GM23338 (cell line): Measurements from ENCODE around the gene CBX6. TPM values are rescaled to one million over a fixed set of nuclear protein-coding genes. Genes with fewer than 3 reads are reported as not detected.

Experiments used
- ATAC-seq: fragments of 200-7000 bp; cut with Tn5 transposase; 3 replicates; pipeline ENCODE4 v1.9.1; 2020
- DNase-seq: peaks from one replicate; pipeline ENCODE4 v3.0.0-alpha.2; 2015; ENCODE audit warnings: low spot score
- H2AFZ ChIP-seq: fragments of 200-600 bp; sonication (generic); 2 replicates; pipeline ENCODE4 v1.8.0; 2016; ENCODE audit warnings: antibody characterized with exemption, mild to moderate bottlenecking, moderate library complexity
- H3F3A ChIP-seq: fragments of 200-600 bp; sonication (generic); replicated peaks from 2 replicates; pipeline ENCODE4 v1.8.0; 2017; ENCODE audit warnings: antibody characterized with exemption, mixed run types, low read depth
- H3K27ac ChIP-seq: fragments of 200-600 bp; sonication (generic); 2 replicates; pipeline ENCODE4 v1.6.1; 2016; ENCODE audit warnings: low read depth
- H3K27me3 ChIP-seq: fragments of 200-600 bp; sonication (generic); 2 replicates; pipeline ENCODE4 v1.8.0; 2016; ENCODE audit warnings: mild to moderate bottlenecking, mixed run types, moderate library complexity; ENCODE audit not compliant: insufficient read depth
- H3K36me3 ChIP-seq: fragments of 200-600 bp; sonication (generic); 2 replicates; pipeline ENCODE4 v1.8.0; 2016; ENCODE audit warnings: mild to moderate bottlenecking; ENCODE audit not compliant: insufficient read depth
- H3K4me1 ChIP-seq: fragments of 200-600 bp; sonication (generic); 2 replicates; pipeline ENCODE4 v1.8.0; 2016; ENCODE audit warnings: mild to moderate bottlenecking, moderate library complexity; ENCODE audit not compliant: insufficient read depth
- H3K4me2 ChIP-seq: fragments of 200-600 bp; sonication (generic); 2 replicates; pipeline ENCODE4 v1.7.1; 2017; ENCODE audit warnings: mixed run types
- H3K4me3 ChIP-seq: fragments of 200-600 bp; sonication (generic); 2 replicates; pipeline ENCODE4 v1.6.1; 2016; ENCODE audit warnings: mixed run types
- H3K79me2 ChIP-seq: fragments of 200-600 bp; sonication (generic); replicated peaks from 2 replicates; pipeline ENCODE4 v1.8.0; 2017; ENCODE audit warnings: mild to moderate bottlenecking; ENCODE audit not compliant: insufficient read depth
- H3K9me2 ChIP-seq: fragments of 200-600 bp; sonication (generic); 2 replicates; pipeline ENCODE4 v1.8.0; 2017; ENCODE audit not compliant: insufficient read depth
- H4K20me1 ChIP-seq: fragments of 200-600 bp; sonication (generic); replicated peaks from 2 replicates; pipeline ENCODE4 v1.8.0; 2017; ENCODE audit warnings: mild to moderate bottlenecking; ENCODE audit not compliant: insufficient read depth
- H3K27ac Mint-ChIP-seq: 2 replicates; pipeline ENCODE4 v1.8.0; 2020; ENCODE audit warnings: inconsistent platforms, mild to moderate bottlenecking, moderate library complexity, mixed read lengths
- H3K27me3 Mint-ChIP-seq: 3 replicates; pipeline ENCODE4 v1.8.0; 2022; ENCODE audit warnings: low read depth, mild to moderate bottlenecking, moderate library complexity, mixed read lengths, inconsistent platforms; ENCODE audit not compliant: insufficient read depth, poor library complexity
- H3K36me3 Mint-ChIP-seq: 3 replicates; pipeline ENCODE4 v1.8.0; 2021; ENCODE audit warnings: low read depth, mild to moderate bottlenecking, inconsistent platforms, moderate library complexity, mixed read lengths
- H3K4me1 Mint-ChIP-seq: 3 replicates; pipeline ENCODE4 v1.8.0; 2020; ENCODE audit warnings: mild to moderate bottlenecking, inconsistent platforms, mixed read lengths
- H3K4me3 Mint-ChIP-seq: 3 replicates; pipeline ENCODE4 v1.8.0; 2021; ENCODE audit warnings: moderate library complexity, mild to moderate bottlenecking, inconsistent platforms, mixed read lengths
- H3K9me3 Mint-ChIP-seq: 3 replicates; pipeline ENCODE4 v1.8.0; 2020; ENCODE audit warnings: moderate library complexity, mild to moderate bottlenecking, inconsistent platforms, mixed read lengths
- CREB1 ChIP-seq: fragments of 250-450 bp; sonication (Bioruptor Pico); IDR thresholded peaks from 2 replicates; pipeline ENCODE4 v1.5.0; 2020; ENCODE audit warnings: low read depth, mild to moderate bottlenecking, moderate library complexity
- CTCF ChIP-seq, 2 experiments: fragments of 200-600 bp in 1 of 2; sonication (generic) in 1 of 2; conservative IDR thresholded peaks; 2 replicates each; pipeline versions ENCODE4 v1.5.1 to v1.6.1; 2016 to 2017; ENCODE audit warnings: antibody characterized with exemption in 2 of 2, low read depth in 2 of 2, mild to moderate bottlenecking in 2 of 2, moderate library complexity in 1 of 2
- ETS1 ChIP-seq: IDR thresholded peaks from 2 replicates; pipeline ENCODE4 v1.6.1; 2016; ENCODE audit warnings: antibody characterized with exemption
- EZH2 ChIP-seq: fragments of 200-600 bp; sonication (generic); IDR thresholded peaks from one replicate; pipeline ENCODE4 v1.8.0; 2017; ENCODE audit warnings: antibody characterized with exemption, mild to moderate bottlenecking, low read depth; ENCODE audit not compliant: unreplicated experiment
- EZH2phosphoT487 ChIP-seq: fragments of 200-600 bp; sonication (generic); IDR thresholded peaks from one replicate; pipeline ENCODE4 v1.8.1; 2018; ENCODE audit warnings: antibody characterized with exemption; ENCODE audit not compliant: unreplicated experiment
- JUNB ChIP-seq: IDR thresholded peaks from one replicate; pipeline ENCODE4 v1.6.1; 2016; ENCODE audit warnings: antibody characterized with exemption; ENCODE audit not compliant: unreplicated experiment
- NANOG ChIP-seq: IDR thresholded peaks from 2 replicates; pipeline ENCODE4 v1.6.1; 2016; ENCODE audit warnings: antibody characterized with exemption, borderline replicate concordance
- POLR2AphosphoS5 ChIP-seq: IDR thresholded peaks from 2 replicates; pipeline ENCODE4 v1.6.1; 2016; ENCODE audit warnings: antibody characterized with exemption, low read depth
- REST ChIP-seq: IDR thresholded peaks from one replicate; pipeline ENCODE4 v1.6.1; 2018; ENCODE audit warnings: antibody characterized with exemption; ENCODE audit not compliant: unreplicated experiment
- STAT1 ChIP-seq: IDR thresholded peaks from one replicate; pipeline ENCODE4 v1.6.1; 2016; ENCODE audit warnings: antibody characterized with exemption; ENCODE audit not compliant: unreplicated experiment
- ZNF114 ChIP-seq: fragments of 250-450 bp; sonication (Bioruptor Pico); IDR thresholded peaks from 2 replicates; pipeline ENCODE4 v1.5.0; 2020; ENCODE audit warnings: mild to moderate bottlenecking, moderate library complexity
- ZNF331 ChIP-seq: fragments of 250-450 bp; sonication (Bioruptor Pico); IDR thresholded peaks from 2 replicates; pipeline ENCODE4 v1.5.0; 2020; ENCODE audit warnings: low read depth, mild to moderate bottlenecking, moderate library complexity
- ZNF462 ChIP-seq: fragments of 250-450 bp; sonication (Bioruptor Pico); IDR thresholded peaks from 2 replicates; pipeline ENCODE4 v1.5.0; 2020; ENCODE audit warnings: mild to moderate bottlenecking, moderate library complexity
- polyA plus RNA-seq: library from polyadenylated mRNA; unstranded; fragments of >200 nt; fragmentation: Nextera tagmentation; extraction: Ambion mirVana; gene quantifications from 2 replicates; pipeline ENCODE4 v1.2.1, GENCODE V29; 2016
- total RNA-seq: library from RNA; depleted of rRNA; stranded (reverse); fragments of >200 nt; shearing (Covaris generic); gene quantifications from 2 replicates; pipeline ENCODE4 v1.2.3, GENCODE V29; 2014

CBX6 gene
- total and polyA plus RNA-seq, 2 experiments from 2014 or later = 18.5 to 23.0 TPM

- no peak overlapping the region for H2AFZ ChIP-seq
- H3K9me2 ChIP-seq = no peaks in the 10 kb centered on the region
- no peaks in the 10 kb centered on the region for H3K36me3 Mint-ChIP-seq
- no peaks in the 10 kb centered on the region for H4K20me1 ChIP-seq
- TF ChIP-seq ZNF462 = no peak
- TF ChIP-seq EZH2 = no peak
- no peak for TF ChIP-seq STAT1
- TF ChIP-seq ZNF114 (CRISPR knock-in tag) = no peak
- TF ChIP-seq CTCF (conservative IDR thresholded peaks at IDR 0.05; ENCODE audit: low read depth in 2 of 2) = no peak
- TF ChIP-seq REST = no peak
- TF ChIP-seq CREB1 (CRISPR knock-in tag) = no peak
- TF ChIP-seq JUNB = no peak
- no peak for TF ChIP-seq ETS1
- TF ChIP-seq ZNF331 (CRISPR knock-in tag) = no peak
- TF ChIP-seq EZH2phosphoT487 = no peak
- no peak for TF ChIP-seq NANOG
- TF ChIP-seq POLR2AphosphoS5 = no peak
- no peak for ATAC-seq
- H3K27me3 ChIP-seq = no peaks in the 10 kb centered on the region
- no peaks in the 10 kb centered on the region for H3F3A ChIP-seq
- H3K9me3 Mint-ChIP-seq = no peaks in the 10 kb centered on the region
- H3K4me3 ChIP-seq = no peak overlapping the region
- peaks cover 21% of the 10 kb centered on the region for H3K4me1 Mint-ChIP-seq
- DNase-seq = no peak
- no peak overlapping the region for H3K27ac ChIP-seq
- H3K79me2 ChIP-seq = no peaks in the 10 kb centered on the region
- H3K27ac Mint-ChIP-seq = no peak overlapping the region
- no peak overlapping the region for H3K4me3 Mint-ChIP-seq
- H3K27me3 Mint-ChIP-seq = peaks cover 10% of the 10 kb centered on the region
- peaks cover 14% of the 10 kb centered on the region for H3K4me1 ChIP-seq
- H3K4me2 ChIP-seq = no peak overlapping the region
- no peaks in the 10 kb centered on the region for H3K36me3 ChIP-seq
Observed at GRCh38 chr22:38879961-38880360, 7.9 kb upstream of the CBX6 start.
